DMS114 treated with DMSO at 0.1 percent for 48 hours (cell line): Measurements from ENCODE around the gene KCNK18.
"Not testable (repeated sequence)": the region's sequence is repeated elsewhere in the genome, so short reads cannot be mapped to it uniquely, and the experiment has no call there.

Experiments used
- DNase-seq: peaks from one replicate; lab custom pipeline; 2025; ENCODE audit not compliant: unreplicated experiment; lab: John Stamatoyannopoulos, UW

KCNK18 gene

GRCh38 chr10:117170244-117170643, 27.0 kb upstream of the KCNK18 start:
- no peak for DNase-seq

- peak; percentile 70 for DNase-seq
Observed at GRCh38 chr10:117174439-117175214, 22.7 kb upstream of the KCNK18 start.

GRCh38 chr10:117175215-117175900, 21.9 kb upstream of the KCNK18 start:
- no peak for DNase-seq

GRCh38 chr10:117175901-117176534, 21.3 kb upstream of the KCNK18 start:
- peak; percentile 78 for DNase-seq

- no peak for DNase-seq
Observed at GRCh38 chr10:117178190-117178589, 19.1 kb upstream of the KCNK18 start.

GRCh38 chr10:117184296-117184695, 13.0 kb upstream of the KCNK18 start:
- no peak for DNase-seq

GRCh38 chr10:117184821-117185220, 12.5 kb upstream of the KCNK18 start:
- DNase-seq, result no peak

GRCh38 chr10:117185817-117186216, 11.5 kb upstream of the KCNK18 start:
- not testable (repeated sequence) for DNase-seq

GRCh38 chr10:117186832-117187615, 10.3 kb upstream of the KCNK18 start:
- no peak for DNase-seq

- DNase-seq, result no peak
Observed at GRCh38 chr10:117188371-117188770, 8.9 kb upstream of the KCNK18 start.

- no peak for DNase-seq
Observed at GRCh38 chr10:117189557-117189956, 7.7 kb upstream of the KCNK18 start.

GRCh38 chr10:117198088-117198487, 799 bp downstream of the KCNK18 start:
- no peak for DNase-seq

GRCh38 chr10:117201826-117202225, 4.5 kb downstream of the KCNK18 start:
- no peak for DNase-seq

- no peak for DNase-seq
Observed at GRCh38 chr10:117204316-117204715, 7.0 kb downstream of the KCNK18 start.

GRCh38 chr10:117212176-117212575, 14.9 kb downstream of the KCNK18 start:
- DNase-seq, result no peak

- no peak for DNase-seq
Observed at GRCh38 chr10:117214401-117214800, 17.1 kb downstream of the KCNK18 start.

- no peak for DNase-seq
Observed at GRCh38 chr10:117215079-117215478, 17.8 kb downstream of the KCNK18 start.

GRCh38 chr10:117216028-117216427, 18.7 kb downstream of the KCNK18 start:
- DNase-seq, result no peak

GRCh38 chr10:117216611-117217195, 19.4 kb downstream of the KCNK18 start:
- DNase-seq, result peak; percentile 56

GRCh38 chr10:117217196-117217761, 20.0 kb downstream of the KCNK18 start:
- peak; percentile 15 for DNase-seq
